ENCODE results near the gene APBB1IP. TPM values are rescaled to one million over a fixed set of nuclear protein-coding genes. Genes with fewer than 3 reads are reported as not detected.

Gene APBB1IP
- total RNA-seq, 4 donors from 2014 or later = 14.8 to 41.3 (median 26.2) TPM

GRCh38 chr10:26454891-26455290 lies 16.8 kb downstream of the APBB1IP start:
- no peak for TF ChIP-seq CTCF (IDR thresholded peaks at IDR 0.05; ENCODE audit: low read depth)

GRCh38 chr10:26455567-26456315 lies 17.6 kb downstream of the APBB1IP start:
- TF ChIP-seq CTCF (IDR thresholded peaks at IDR 0.05; ENCODE audit: low read depth) = no peak

DNA sequence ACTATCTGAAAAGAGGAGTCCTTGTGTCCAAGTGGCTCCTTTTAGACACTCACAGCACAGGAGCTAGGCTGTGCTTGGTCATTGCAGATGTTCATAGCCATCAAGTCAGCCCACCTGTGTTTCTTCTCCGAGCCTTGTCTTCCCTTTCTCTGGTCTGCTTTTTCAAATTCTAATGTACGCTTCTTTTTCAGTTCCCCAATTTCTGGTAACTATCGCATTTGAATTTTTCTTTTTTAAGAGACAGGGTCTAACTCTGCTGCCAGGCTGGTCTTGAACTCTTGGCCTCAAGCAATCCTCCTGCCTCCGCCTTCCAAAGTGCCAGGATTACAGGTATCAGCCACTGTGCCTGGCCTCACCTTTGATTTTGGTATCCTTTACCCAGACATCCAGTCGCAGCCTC lies 18.9 kb downstream of the APBB1IP start:
- TF ChIP-seq CTCF (IDR thresholded peaks at IDR 0.05; ENCODE audit: low read depth) = no peak

GRCh38 chr10:26460736-26461135 lies 22.6 kb downstream of the APBB1IP start:
- no peak for TF ChIP-seq CTCF (IDR thresholded peaks at IDR 0.05; ENCODE audit: low read depth)

DNA sequence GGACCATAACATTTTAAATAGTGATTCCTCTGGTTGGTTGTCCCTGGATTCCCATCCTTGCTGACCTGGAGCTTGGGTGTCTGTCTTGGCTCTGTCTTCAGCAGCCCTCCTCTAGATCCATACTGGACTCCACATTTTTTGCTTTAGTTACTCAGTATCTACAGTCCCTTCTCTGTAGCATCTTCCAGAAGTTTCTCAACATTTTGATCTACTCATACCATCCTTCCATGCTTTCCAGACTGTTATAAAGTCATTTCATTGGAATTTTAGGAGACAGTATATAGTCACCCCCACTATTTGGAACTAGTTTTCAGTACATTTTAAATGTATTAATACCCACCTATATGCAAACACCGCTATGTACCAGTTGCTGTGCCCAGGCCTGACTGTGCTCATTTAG lies 25.8 kb downstream of the APBB1IP start:
- no peak for TF ChIP-seq CTCF (IDR thresholded peaks at IDR 0.05; ENCODE audit: low read depth)

GRCh38 chr10:26464632-26465280 lies 26.6 kb downstream of the APBB1IP start:
- no peak for TF ChIP-seq CTCF (IDR thresholded peaks at IDR 0.05; ENCODE audit: low read depth)

DNA sequence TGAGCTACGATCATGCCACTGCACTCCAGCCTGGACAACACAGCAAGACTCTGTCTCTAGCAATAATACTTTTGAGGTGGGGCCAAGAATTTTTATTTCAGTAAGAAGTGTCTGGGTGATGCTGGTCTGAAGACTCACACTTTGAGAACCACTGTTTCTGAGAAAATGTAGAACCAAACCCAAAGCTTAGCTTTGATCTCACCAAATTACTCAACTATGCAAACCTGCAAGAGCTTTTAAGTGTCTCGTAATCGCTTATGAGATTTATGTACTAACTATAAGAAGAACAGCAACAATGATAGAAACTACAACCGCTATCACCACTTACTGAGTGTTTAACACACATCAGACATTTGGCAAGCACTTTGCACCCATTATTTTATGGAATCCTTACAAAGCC lies 29.5 kb downstream of the APBB1IP start:
- TF ChIP-seq CTCF (IDR thresholded peaks at IDR 0.05; ENCODE audit: low read depth) = no peak
